Neural progenitor cell (in vitro differentiated cells): ENCODE results near the gene NEGR1. TPM values are rescaled to one million over a fixed set of nuclear protein-coding genes. Genes with fewer than 3 reads are reported as not detected.

Experiments
- DNase-seq: peaks from one replicate; pipeline ENCODE4 v3.0.0-alpha.2; 2016; ENCODE audit warnings: low spot score
- H2AFZ ChIP-seq: fragments of 200-600 bp; sonication (generic); replicated peaks from 2 replicates; pipeline ENCODE4 v1.6.1; 2016; ENCODE audit warnings: antibody characterized with exemption
- H3F3A ChIP-seq: fragments of 200-600 bp; sonication (generic); 2 replicates; pipeline ENCODE4 v1.6.1; 2016; ENCODE audit warnings: antibody characterized with exemption, low read depth
- H3K27ac ChIP-seq: fragments of 200-600 bp; sonication (generic); 2 replicates; pipeline ENCODE4 v1.5.1; 2016; ENCODE audit warnings: mild to moderate bottlenecking
- H3K27me3 ChIP-seq: fragments of 200-600 bp; sonication (generic); 2 replicates; pipeline ENCODE4 v1.6.1; 2016; ENCODE audit warnings: mild to moderate bottlenecking, moderate library complexity
- H3K36me3 ChIP-seq: fragments of 200-600 bp; sonication (generic); 2 replicates; pipeline ENCODE4 v1.5.1; 2016
- H3K4me1 ChIP-seq: fragments of 200-600 bp; sonication (generic); 2 replicates; pipeline ENCODE4 v1.6.1; 2016; ENCODE audit warnings: mixed run types
- H3K4me2 ChIP-seq: fragments of 200-600 bp; sonication (generic); 2 replicates; pipeline ENCODE4 v1.6.1; 2016
- H3K4me3 ChIP-seq: fragments of 200-600 bp; sonication (generic); 2 replicates; pipeline ENCODE4 v1.5.1; 2016
- H3K79me2 ChIP-seq: fragments of 200-600 bp; sonication (generic); 2 replicates; pipeline ENCODE4 v1.6.1; 2016; ENCODE audit warnings: low read depth
- H3K9ac ChIP-seq: fragments of 200-600 bp; sonication (generic); 2 replicates; pipeline ENCODE4 v1.6.1; 2016
- H3K9me3 ChIP-seq: fragments of 200-600 bp; sonication (generic); 2 replicates; pipeline ENCODE4 v1.5.1; 2016; ENCODE audit warnings: low read depth
- H4K20me1 ChIP-seq: fragments of 200-600 bp; sonication (generic); 2 replicates; pipeline ENCODE4 v1.6.1; 2016; ENCODE audit warnings: low read depth
- H3K27ac Mint-ChIP-seq: 3 replicates; pipeline ENCODE4 v1.8.0; 2021; ENCODE audit warnings: mixed read lengths
- H3K27me3 Mint-ChIP-seq: 2 replicates; pipeline ENCODE4 v1.8.0; 2022; ENCODE audit warnings: low read depth, mild to moderate bottlenecking, inconsistent platforms, moderate library complexity, mixed read lengths; ENCODE audit not compliant: insufficient read depth
- H3K36me3 Mint-ChIP-seq: 3 replicates; pipeline ENCODE4 v1.8.0; 2021; ENCODE audit warnings: mixed read lengths
- H3K4me1 Mint-ChIP-seq: 3 replicates; pipeline ENCODE4 v1.8.0; 2021; ENCODE audit warnings: mixed read lengths
- H3K4me3 Mint-ChIP-seq: 3 replicates; pipeline ENCODE4 v1.8.0; 2021; ENCODE audit warnings: mild to moderate bottlenecking, moderate library complexity, mixed read lengths
- H3K9me3 Mint-ChIP-seq: 3 replicates; pipeline ENCODE4 v1.8.0; 2020; ENCODE audit warnings: mixed read lengths
- EZH2 ChIP-seq: fragments of 200-600 bp; sonication (generic); IDR thresholded peaks from 2 replicates; pipeline ENCODE4 v1.6.1; 2017; ENCODE audit warnings: antibody characterized with exemption, mild to moderate bottlenecking, moderate library complexity
- EZH2phosphoT487 ChIP-seq: fragments of 200-600 bp; sonication (generic); IDR thresholded peaks from 2 replicates; pipeline ENCODE4 v1.6.1; 2017; ENCODE audit warnings: antibody characterized with exemption
- total RNA-seq: library from RNA; depleted of rRNA; stranded (reverse); fragments of >200 nt; gene quantifications from 2 replicates; pipeline ENCODE4 v1.2.3, GENCODE V29; 2015; ENCODE audit warnings: low replicate concordance
- TF ChIP-seq, protein P1 (sequence below): fragments of 200-600 bp; sonication (generic); IDR thresholded peaks from 2 replicates; pipeline ENCODE4 v1.5.1; 2017; ENCODE audit warnings: antibody characterized with exemption, mild to moderate bottlenecking

Gene NEGR1
- total RNA-seq, 1 donor from 2014 or later, result 0.62 TPM

DNA sequence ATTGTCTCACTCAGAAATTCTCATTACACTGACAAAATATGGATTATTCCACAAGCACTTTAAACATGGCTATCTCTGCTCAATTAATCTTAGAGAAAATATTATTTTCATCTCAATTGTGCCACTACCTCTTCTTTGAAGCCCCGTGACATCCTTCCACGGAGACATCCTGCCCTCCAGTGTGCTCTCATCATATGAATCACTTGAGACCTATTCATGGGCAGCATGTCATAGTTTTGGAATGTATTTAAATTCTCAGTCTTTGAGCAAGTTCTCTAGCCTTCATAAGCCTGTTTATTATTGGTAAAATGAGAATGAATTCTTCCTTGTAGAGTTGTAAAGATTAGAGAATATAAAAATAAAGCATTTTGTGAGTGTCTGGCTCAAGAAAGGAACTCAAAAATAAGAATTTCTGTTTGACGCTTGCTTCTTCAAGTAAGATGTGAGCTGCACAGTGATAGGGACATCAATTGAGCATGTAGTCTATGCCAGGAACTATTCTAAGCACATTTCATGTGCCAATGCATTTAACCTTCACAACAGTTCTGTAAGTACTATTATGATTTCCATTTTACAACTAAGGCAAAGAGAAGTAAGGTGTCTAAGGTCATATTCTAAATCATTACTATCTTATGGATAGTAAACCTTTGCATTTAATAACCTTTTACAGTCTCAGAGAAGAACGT, 644.1 kb downstream of the NEGR1 start:
- Histone ChIP-seq H3K27me3 (no peaks in the 10 kb centered on the region), H3K4me3 (no peak overlapping the region), H3K4me1 (no peaks in the 10 kb centered on the region), H4K20me1 (no peaks in the 10 kb centered on the region), H2AFZ (no peak overlapping the region), H3K36me3 (no peaks in the 10 kb centered on the region), H3K9ac (no peak overlapping the region), H3K9me3 (no peaks in the 10 kb centered on the region), H3K79me2 (no peaks in the 10 kb centered on the region), H3K27ac (no peak overlapping the region), H3K4me2 (no peak overlapping the region), H3F3A (no peaks in the 10 kb centered on the region)
- H3K27me3 Mint-ChIP-seq, result no peaks in the 10 kb centered on the region
- no peaks in the 10 kb centered on the region for H3K9me3 Mint-ChIP-seq
- no peak overlapping the region for H3K4me3 Mint-ChIP-seq
- no peak overlapping the region for H3K27ac Mint-ChIP-seq
- DNase-seq, result no peak
- no peaks in the 10 kb centered on the region for H3K36me3 Mint-ChIP-seq
- peaks cover 3% of the 10 kb centered on the region for H3K4me1 Mint-ChIP-seq
- no peak for TF ChIP-seq EZH2
- TF ChIP-seq, protein P1, sequence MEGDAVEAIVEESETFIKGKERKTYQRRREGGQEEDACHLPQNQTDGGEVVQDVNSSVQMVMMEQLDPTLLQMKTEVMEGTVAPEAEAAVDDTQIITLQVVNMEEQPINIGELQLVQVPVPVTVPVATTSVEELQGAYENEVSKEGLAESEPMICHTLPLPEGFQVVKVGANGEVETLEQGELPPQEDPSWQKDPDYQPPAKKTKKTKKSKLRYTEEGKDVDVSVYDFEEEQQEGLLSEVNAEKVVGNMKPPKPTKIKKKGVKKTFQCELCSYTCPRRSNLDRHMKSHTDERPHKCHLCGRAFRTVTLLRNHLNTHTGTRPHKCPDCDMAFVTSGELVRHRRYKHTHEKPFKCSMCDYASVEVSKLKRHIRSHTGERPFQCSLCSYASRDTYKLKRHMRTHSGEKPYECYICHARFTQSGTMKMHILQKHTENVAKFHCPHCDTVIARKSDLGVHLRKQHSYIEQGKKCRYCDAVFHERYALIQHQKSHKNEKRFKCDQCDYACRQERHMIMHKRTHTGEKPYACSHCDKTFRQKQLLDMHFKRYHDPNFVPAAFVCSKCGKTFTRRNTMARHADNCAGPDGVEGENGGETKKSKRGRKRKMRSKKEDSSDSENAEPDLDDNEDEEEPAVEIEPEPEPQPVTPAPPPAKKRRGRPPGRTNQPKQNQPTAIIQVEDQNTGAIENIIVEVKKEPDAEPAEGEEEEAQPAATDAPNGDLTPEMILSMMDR, result no peak
- TF ChIP-seq EZH2phosphoT487, result no peak

DNA sequence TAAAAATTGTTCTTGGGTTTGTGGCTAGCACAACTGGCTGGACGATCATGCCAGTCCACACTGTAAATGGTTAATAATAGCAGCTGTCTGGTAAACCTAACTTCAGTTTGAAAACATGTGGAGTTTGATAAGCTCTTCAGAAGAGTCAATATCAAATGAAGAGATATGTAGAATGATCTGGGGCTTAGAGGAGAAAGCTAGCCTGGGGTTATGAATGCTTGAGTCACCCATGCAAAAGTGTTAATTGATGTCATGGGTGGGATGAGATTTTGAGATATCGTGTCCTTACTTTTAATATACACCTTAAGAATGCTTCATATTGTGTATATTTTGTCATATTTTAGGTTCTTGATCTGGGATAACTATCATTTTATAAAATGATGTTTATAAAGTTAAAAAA, 646.8 kb downstream of the NEGR1 start:
- no peak overlapping the region for H3K4me3 Mint-ChIP-seq
- Histone ChIP-seq H3K36me3 (no peaks in the 10 kb centered on the region), H3F3A (no peaks in the 10 kb centered on the region), H3K9ac (no peak overlapping the region), H3K79me2 (no peaks in the 10 kb centered on the region), H3K27me3 (no peaks in the 10 kb centered on the region), H3K4me1 (no peaks in the 10 kb centered on the region), H3K4me2 (no peak overlapping the region), H4K20me1 (no peaks in the 10 kb centered on the region), H3K27ac (no peak overlapping the region), H3K4me3 (no peak overlapping the region), H2AFZ (no peak overlapping the region), H3K9me3 (no peaks in the 10 kb centered on the region)
- H3K27me3 Mint-ChIP-seq, result no peaks in the 10 kb centered on the region
- H3K9me3 Mint-ChIP-seq, result no peaks in the 10 kb centered on the region
- H3K4me1 Mint-ChIP-seq, result peaks cover 3% of the 10 kb centered on the region
- DNase-seq, result no peak
- H3K36me3 Mint-ChIP-seq, result no peaks in the 10 kb centered on the region
- TF ChIP-seq EZH2 (no peak), EZH2phosphoT487 (no peak)
- TF ChIP-seq, protein P1, result no peak
- no peak overlapping the region for H3K27ac Mint-ChIP-seq

DNA sequence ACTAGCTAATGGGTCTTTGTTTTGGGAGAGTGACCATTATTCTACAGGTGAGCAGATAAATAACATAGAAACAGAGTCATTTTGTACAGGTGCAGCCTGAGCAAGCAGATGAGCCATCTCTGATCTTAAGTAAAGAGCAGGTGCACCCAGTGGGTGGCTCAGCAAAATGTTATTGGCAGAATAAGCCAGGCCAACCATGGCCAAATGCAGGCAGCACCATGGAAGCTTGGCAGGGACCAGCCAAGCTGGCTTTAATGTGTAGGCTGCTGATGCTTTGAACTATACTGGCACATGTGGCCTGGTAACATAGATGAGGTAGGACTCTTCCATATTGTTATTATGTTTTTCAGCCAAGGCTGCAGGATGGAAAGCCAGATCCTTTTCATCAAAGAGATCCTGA, 648.2 kb downstream of the NEGR1 start:
- H3K27me3 ChIP-seq, result no peaks in the 10 kb centered on the region
- H3K79me2 ChIP-seq, result no peaks in the 10 kb centered on the region
- no peaks in the 10 kb centered on the region for H3K9me3 ChIP-seq
- H3K27ac ChIP-seq, result no peak overlapping the region
- H4K20me1 ChIP-seq, result no peaks in the 10 kb centered on the region
- H3K36me3 ChIP-seq, result no peaks in the 10 kb centered on the region
- Mint-ChIP-seq H3K9me3 (no peaks in the 10 kb centered on the region), H3K4me1 (no peaks in the 10 kb centered on the region), H3K27ac (no peak overlapping the region), H3K4me3 (no peak overlapping the region), H3K36me3 (no peaks in the 10 kb centered on the region), H3K27me3 (no peaks in the 10 kb centered on the region)
- TF ChIP-seq EZH2 (no peak), EZH2phosphoT487 (no peak)
- TF ChIP-seq, protein P1, result no peak
- no peak overlapping the region for H3K9ac ChIP-seq
- no peak overlapping the region for H2AFZ ChIP-seq
- no peak for DNase-seq
- no peak overlapping the region for H3K4me2 ChIP-seq
- H3K4me3 ChIP-seq, result no peak overlapping the region
- H3F3A ChIP-seq, result no peaks in the 10 kb centered on the region
- H3K4me1 ChIP-seq, result no peaks in the 10 kb centered on the region
